ENCODE measurements around the gene CFAP99.
A peak's percentile ranks its signal among the peaks of the same experiment; 100 is the strongest.

CFAP99 gene

DNA sequence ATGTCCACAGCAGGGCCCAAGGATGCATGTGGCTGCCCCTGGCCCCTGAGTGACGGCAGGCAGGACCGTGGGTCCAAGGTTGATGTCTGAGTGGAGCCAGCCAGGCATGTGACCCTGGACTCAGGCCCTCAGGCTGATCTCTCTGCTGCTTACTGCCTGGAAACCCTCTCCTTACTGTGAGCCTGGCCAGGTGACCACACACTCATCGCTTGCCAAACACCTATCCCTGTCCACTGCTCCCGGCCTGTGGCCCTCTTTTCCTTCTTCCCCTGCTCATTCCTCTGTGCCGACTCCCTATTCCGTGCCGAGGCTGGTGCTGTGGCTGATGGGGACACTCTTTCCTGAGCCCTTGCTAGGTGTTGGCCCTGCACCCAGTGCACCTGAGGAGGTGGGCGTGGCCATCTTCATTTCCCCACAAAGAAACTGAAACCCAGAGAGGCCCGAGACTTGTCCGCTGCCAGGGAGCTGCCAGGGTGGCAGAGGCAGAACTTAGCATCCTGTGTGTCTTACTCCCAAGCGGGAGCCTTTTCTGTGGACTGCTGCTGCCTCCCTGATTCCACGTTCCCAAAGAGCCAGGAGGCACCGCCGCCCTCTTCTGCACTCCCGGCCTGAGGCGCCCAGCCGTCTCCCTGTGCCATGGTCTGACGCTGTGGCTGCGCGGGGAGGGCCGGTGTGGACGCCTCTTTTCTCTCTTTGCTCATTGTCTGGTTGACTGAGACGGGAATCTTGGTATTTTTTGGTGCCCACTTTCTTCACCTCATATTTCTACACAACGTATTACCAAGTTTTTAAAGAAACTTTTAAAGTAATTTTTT, 38.9 kb downstream of the CFAP99 start:
- TF ChIP-seq, protein P1, sequence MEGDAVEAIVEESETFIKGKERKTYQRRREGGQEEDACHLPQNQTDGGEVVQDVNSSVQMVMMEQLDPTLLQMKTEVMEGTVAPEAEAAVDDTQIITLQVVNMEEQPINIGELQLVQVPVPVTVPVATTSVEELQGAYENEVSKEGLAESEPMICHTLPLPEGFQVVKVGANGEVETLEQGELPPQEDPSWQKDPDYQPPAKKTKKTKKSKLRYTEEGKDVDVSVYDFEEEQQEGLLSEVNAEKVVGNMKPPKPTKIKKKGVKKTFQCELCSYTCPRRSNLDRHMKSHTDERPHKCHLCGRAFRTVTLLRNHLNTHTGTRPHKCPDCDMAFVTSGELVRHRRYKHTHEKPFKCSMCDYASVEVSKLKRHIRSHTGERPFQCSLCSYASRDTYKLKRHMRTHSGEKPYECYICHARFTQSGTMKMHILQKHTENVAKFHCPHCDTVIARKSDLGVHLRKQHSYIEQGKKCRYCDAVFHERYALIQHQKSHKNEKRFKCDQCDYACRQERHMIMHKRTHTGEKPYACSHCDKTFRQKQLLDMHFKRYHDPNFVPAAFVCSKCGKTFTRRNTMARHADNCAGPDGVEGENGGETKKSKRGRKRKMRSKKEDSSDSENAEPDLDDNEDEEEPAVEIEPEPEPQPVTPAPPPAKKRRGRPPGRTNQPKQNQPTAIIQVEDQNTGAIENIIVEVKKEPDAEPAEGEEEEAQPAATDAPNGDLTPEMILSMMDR (IDR thresholded peaks at IDR 0.05; ENCODE audit: insufficient read depth, low read depth, low read length, missing control alignments): no peak
- no peak overlapping the region for H3K4me3 ChIP-seq (ENCODE audit: low read length)
- DNase-seq (ENCODE audit: low read depth): no peak

GRCh38 chr4:2458546-2459491, 40.1 kb downstream of the CFAP99 start:
- H3K4me3 ChIP-seq (ENCODE audit: low read length): no peak overlapping the region
- DNase-seq (ENCODE audit: low read depth): no peak
- TF ChIP-seq, protein P1 (IDR thresholded peaks at IDR 0.05; ENCODE audit: insufficient read depth, low read depth, low read length, missing control alignments): no peak

GRCh38 chr4:2459589-2460349, 41.0 kb downstream of the CFAP99 start:
- TF ChIP-seq, protein P1 (IDR thresholded peaks at IDR 0.05; ENCODE audit: insufficient read depth, low read depth, low read length, missing control alignments): no peak
- H3K4me3 ChIP-seq (ENCODE audit: low read length): no peak overlapping the region
- no peak for DNase-seq (ENCODE audit: low read depth)

GRCh38 chr4:2461246-2461960, 42.6 kb downstream of the CFAP99 start:
- TF ChIP-seq, protein P1 (IDR thresholded peaks at IDR 0.05; ENCODE audit: insufficient read depth, low read depth, low read length, missing control alignments): no peak

GRCh38 chr4:2462218-2462991, 43.6 kb downstream of the CFAP99 start:
- TF ChIP-seq, protein P1 (IDR thresholded peaks at IDR 0.05; ENCODE audit: insufficient read depth, low read depth, low read length, missing control alignments): no peak
- H3K4me3 ChIP-seq (ENCODE audit: low read length): peak overlapping the region; percentile 3
- peak; percentile 69 for DNase-seq (ENCODE audit: low read depth)

More at GRCh38 chr4:2461246-2461960, 42.6 kb downstream of the CFAP99 start:
- H3K4me3 ChIP-seq (ENCODE audit: low read length): no peak overlapping the region
- no peak for DNase-seq (ENCODE audit: low read depth)

Measured in epithelial cell of esophagus (primary cell).